GM19328 (cell line): Measurements from ENCODE around the gene KMT5C.
"Not testable (repeated sequence)": the region's sequence is repeated elsewhere in the genome, so short reads cannot be mapped to it uniquely, and the experiment has no call there.

Source experiments
- ATAC-seq: cut with Tn5 transposase; IDR thresholded peaks from one replicate; pipeline ENCODE4 v1.9.1; 2021; ENCODE audit warnings: mild to moderate bottlenecking, moderate library complexity; ENCODE audit not compliant: unreplicated experiment

The KMT5C gene

GRCh38 chr19:55315956-55316525, 23.6 kb upstream of the KMT5C start:
- ATAC-seq: no peak

GRCh38 chr19:55316646-55317045, 23.0 kb upstream of the KMT5C start:
- no peak for ATAC-seq

GRCh38 chr19:55319785-55320184, 19.9 kb upstream of the KMT5C start:
- ATAC-seq: no peak

- no peak for ATAC-seq
Observed at GRCh38 chr19:55320844-55321419, 18.7 kb upstream of the KMT5C start.

- no peak for ATAC-seq
Observed at GRCh38 chr19:55321466-55322137, 18.1 kb upstream of the KMT5C start.

- no peak for ATAC-seq
Observed at GRCh38 chr19:55322204-55322885, 17.3 kb upstream of the KMT5C start.

GRCh38 chr19:55324662-55325061, 15.0 kb upstream of the KMT5C start:
- no peak for ATAC-seq

- ATAC-seq: no peak
Observed at GRCh38 chr19:55325172-55325571, 14.5 kb upstream of the KMT5C start, which contains the start of gene TMEM150B. Gene TMEM150B, minus strand, starts transcription at chr19:55325341. Its CDS starts 4,305 bp downstream, at chr19:55321036.

- not testable (repeated sequence) for ATAC-seq
Observed at GRCh38 chr19:55328774-55329318, 10.8 kb upstream of the KMT5C start.

GRCh38 chr19:55329791-55330190, 9.9 kb upstream of the KMT5C start:
- not testable (repeated sequence) for ATAC-seq

- ATAC-seq: no peak
Observed at GRCh38 chr19:55333870-55334269, 5.8 kb upstream of the KMT5C start.

GRCh38 chr19:55336101-55336500, 3.6 kb upstream of the KMT5C start:
- no peak for ATAC-seq

GRCh38 chr19:55339889-55340783, 460 bp downstream of the KMT5C start:
- ATAC-seq: no peak

- no peak for ATAC-seq
Observed at GRCh38 chr19:55340784-55341147, 1.1 kb downstream of the KMT5C start.

- ATAC-seq: no peak
Observed at GRCh38 chr19:55341171-55341588, 1.5 kb downstream of the KMT5C start.

- ATAC-seq: no peak
Observed at GRCh38 chr19:55341595-55342531, 2.2 kb downstream of the KMT5C start.

- no peak for ATAC-seq
Observed at GRCh38 chr19:55344444-55344843, 4.8 kb downstream of the KMT5C start.

- no peak for ATAC-seq
Observed at GRCh38 chr19:55345101-55345817, 5.6 kb downstream of the KMT5C start.
